A549 (cell line): ENCODE data around the gene ZDHHC11.

ENCODE experiments used
- CEBPB ChIP-seq, 2 experiments: fragments of >200 bp in 1 of 2; sonication (Bioruptor Twin) in 1 of 2; formaldehyde crosslinking in 1 of 2; IDR thresholded peaks; 2 replicates each; pipeline ENCODE4 v1.6.1; 2012 to 2016
- EHF ChIP-seq: fragments of 250-450 bp; sonication (Bioruptor Pico); IDR thresholded peaks from 2 replicates; pipeline ENCODE4 v1.5.0; 2020; ENCODE audit warnings: mild to moderate bottlenecking
- EP300 ChIP-seq, 2 experiments: fragments of >200 bp; sonication (Bioruptor Twin); formaldehyde crosslinking; IDR thresholded peaks; 2 replicates in 1 of 2; 3 replicates in 1 of 2; pipeline ENCODE4 v1.6.1; 2016 to 2017
- JUN ChIP-seq, 2 experiments: fragments of >200 bp; sonication (Bioruptor Twin); formaldehyde crosslinking; IDR thresholded peaks; 2 replicates in 1 of 2; 3 replicates in 1 of 2; pipeline ENCODE4 v1.6.1; 2016 to 2017
- JUNB ChIP-seq: fragments of >200 bp; sonication (Bioruptor Twin); formaldehyde crosslinking; IDR thresholded peaks from 2 replicates; pipeline ENCODE4 v1.6.1; 2016
- KDM1A ChIP-seq: fragments of 200-600 bp; sonication (generic); IDR thresholded peaks from 2 replicates; pipeline ENCODE4 v1.6.1; 2016; ENCODE audit warnings: low read depth, mild to moderate bottlenecking
- KDM5A ChIP-seq: fragments of 200-600 bp; sonication (generic); IDR thresholded peaks from 2 replicates; pipeline ENCODE4 v1.6.1; 2016; ENCODE audit warnings: antibody characterized with exemption, mild to moderate bottlenecking
- RAD21 ChIP-seq, 2 experiments: fragments of >200 bp in 1 of 2; sonication (Bioruptor Twin) in 1 of 2; formaldehyde crosslinking in 1 of 2; IDR thresholded peaks in 1 of 2; conservative IDR thresholded peaks in 1 of 2; 2 replicates in 1 of 2; 3 replicates in 1 of 2; pipeline ENCODE4 v1.6.1; 2012 to 2018; ENCODE audit warnings: inconsistent platforms in 1 of 2
- ZFP36 ChIP-seq: fragments of 450-650 bp; IDR thresholded peaks from 2 replicates; pipeline ENCODE4 v1.6.1; 2014; ENCODE audit warnings: borderline replicate concordance; ENCODE audit not compliant: partially characterized antibody
- ZSCAN20 ChIP-seq: fragments of 250-450 bp; sonication (Bioruptor Pico); IDR thresholded peaks from 2 replicates; pipeline ENCODE4 v1.8.0; 2022; ENCODE audit warnings: mild to moderate bottlenecking, moderate library complexity
- TF ChIP-seq, protein P1 (sequence below): fragments of >200 bp; sonication (Bioruptor Twin); formaldehyde crosslinking; IDR thresholded peaks from 3 replicates; pipeline ENCODE4 v1.5.1; 2016
- TF ChIP-seq, protein P2 (sequence below): IDR thresholded peaks from 2 replicates; pipeline ENCODE4 v1.6.1; 2012

- TF ChIP-seq, protein P1, sequence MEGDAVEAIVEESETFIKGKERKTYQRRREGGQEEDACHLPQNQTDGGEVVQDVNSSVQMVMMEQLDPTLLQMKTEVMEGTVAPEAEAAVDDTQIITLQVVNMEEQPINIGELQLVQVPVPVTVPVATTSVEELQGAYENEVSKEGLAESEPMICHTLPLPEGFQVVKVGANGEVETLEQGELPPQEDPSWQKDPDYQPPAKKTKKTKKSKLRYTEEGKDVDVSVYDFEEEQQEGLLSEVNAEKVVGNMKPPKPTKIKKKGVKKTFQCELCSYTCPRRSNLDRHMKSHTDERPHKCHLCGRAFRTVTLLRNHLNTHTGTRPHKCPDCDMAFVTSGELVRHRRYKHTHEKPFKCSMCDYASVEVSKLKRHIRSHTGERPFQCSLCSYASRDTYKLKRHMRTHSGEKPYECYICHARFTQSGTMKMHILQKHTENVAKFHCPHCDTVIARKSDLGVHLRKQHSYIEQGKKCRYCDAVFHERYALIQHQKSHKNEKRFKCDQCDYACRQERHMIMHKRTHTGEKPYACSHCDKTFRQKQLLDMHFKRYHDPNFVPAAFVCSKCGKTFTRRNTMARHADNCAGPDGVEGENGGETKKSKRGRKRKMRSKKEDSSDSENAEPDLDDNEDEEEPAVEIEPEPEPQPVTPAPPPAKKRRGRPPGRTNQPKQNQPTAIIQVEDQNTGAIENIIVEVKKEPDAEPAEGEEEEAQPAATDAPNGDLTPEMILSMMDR: no peak
- TF ChIP-seq CEBPB (IDR thresholded peaks at IDR 0.05) (no peak), ZFP36 (no peak), EHF (CRISPR knock-in tag) (no peak), JUNB (no peak), RAD21 (conservative IDR thresholded peaks at IDR 0.05 in 1 of 2, IDR thresholded peaks at IDR 0.05 in 1 of 2) (no peak), KDM5A (no peak), EP300 (IDR thresholded peaks at IDR 0.05) (no peak), ZSCAN20 (CRISPR knock-in tag) (no peak), JUN (IDR thresholded peaks at IDR 0.05) (no peak), KDM1A (no peak)
- TF ChIP-seq, protein P2, sequence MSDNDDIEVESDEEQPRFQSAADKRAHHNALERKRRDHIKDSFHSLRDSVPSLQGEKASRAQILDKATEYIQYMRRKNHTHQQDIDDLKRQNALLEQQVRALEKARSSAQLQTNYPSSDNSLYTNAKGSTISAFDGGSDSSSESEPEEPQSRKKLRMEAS: no peak
Measured at GRCh38 chr5:882253-883183, 31.7 kb upstream of the ZDHHC11 start.
